CD4-positive, alpha-beta memory T cell (primary cell): Measurements from ENCODE around the gene AFDN. TPM values are rescaled to one million over a fixed set of nuclear protein-coding genes. Genes with fewer than 3 reads are reported as not detected.
A peak's percentile ranks its signal among the peaks of the same experiment; 100 is the strongest.

Source experiments
- CTCF ChIA-PET: fragments of 350-600 bp; sonication (Branson Sonifier 250); formaldehyde crosslinking; loops from one replicate; lab custom pipeline; 2021; ENCODE audit warnings: inconsistent platforms; ENCODE audit not compliant: partially characterized antibody; lab: Charles Lee
- POLR2A ChIA-PET: fragments of 350-600 bp; sonication (Branson Sonifier 250); formaldehyde crosslinking; loops from one replicate; lab custom pipeline; 2021; ENCODE audit not compliant: partially characterized antibody; lab: Charles Lee
- DNase-seq, 5 donors: peaks; one replicate each; pipeline versions ENCODE4 v3.0.0 to v3.0.0-alpha.2; 2020 to 2022; ENCODE audit warnings: mixed read lengths in 1 of 5
- H3K27ac ChIP-seq: one replicate; pipeline ENCODE4 v1.7.0; 2013; ENCODE audit warnings: low read depth, low read length
- H3K27me3 ChIP-seq: 2 replicates; pipeline ENCODE4 v1.7.0; 2013; ENCODE audit warnings: mild to moderate bottlenecking, low read length, moderate library complexity; ENCODE audit not compliant: insufficient read depth
- H3K36me3 ChIP-seq: 2 replicates; pipeline ENCODE4 v1.7.0; 2013; ENCODE audit warnings: mild to moderate bottlenecking, low read length, moderate library complexity; ENCODE audit not compliant: insufficient read depth
- H3K4me1 ChIP-seq: 2 replicates; pipeline ENCODE4 v1.7.0; 2013; ENCODE audit warnings: mild to moderate bottlenecking, low read length, moderate library complexity; ENCODE audit not compliant: insufficient read depth
- H3K4me3 ChIP-seq, 2 donors: one replicate each; pipeline ENCODE4 v1.7.0; 2013; ENCODE audit warnings: low read length in 2 of 2, mild to moderate bottlenecking in 1 of 2
- H3K9me3 ChIP-seq, 2 donors: one replicate each; pipeline ENCODE4 v1.7.0; 2013; ENCODE audit warnings: low read length in 2 of 2, control low read depth in 1 of 2; ENCODE audit not compliant: control insufficient read depth in 1 of 2
- H3K27ac Mint-ChIP-seq, 7 donors: one replicate each; pipeline ENCODE4 v1.8.0; 2020 to 2021; ENCODE audit warnings: mixed read lengths in 7 of 7, mild to moderate bottlenecking in 6 of 7, inconsistent platforms in 3 of 7, moderate library complexity in 3 of 7
- H3K27me3 Mint-ChIP-seq, 2 donors: one replicate each; pipeline ENCODE4 v1.8.0; 2020 to 2021; ENCODE audit warnings: mixed read lengths in 2 of 2
- H3K36me3 Mint-ChIP-seq, 2 donors: one replicate each; pipeline ENCODE4 v1.8.0; 2020 to 2021; ENCODE audit warnings: mixed read lengths in 2 of 2, inconsistent platforms in 1 of 2, mild to moderate bottlenecking in 1 of 2
- H3K4me1 Mint-ChIP-seq, 4 donors: one replicate each; pipeline ENCODE4 v1.8.0; 2020 to 2021; ENCODE audit warnings: mixed read lengths in 4 of 4, mild to moderate bottlenecking in 1 of 4
- H3K4me3 Mint-ChIP-seq, 8 donors: one replicate each; pipeline ENCODE4 v1.8.0; 2020 to 2021; ENCODE audit warnings: mixed read lengths in 8 of 8, mild to moderate bottlenecking in 7 of 8, moderate library complexity in 6 of 8, inconsistent platforms in 3 of 8
- H3K9me3 Mint-ChIP-seq, 8 donors: one replicate each; pipeline ENCODE4 v1.8.0; 2020 to 2021; ENCODE audit warnings: mixed read lengths in 8 of 8, mild to moderate bottlenecking in 5 of 8, inconsistent platforms in 3 of 8, moderate library complexity in 1 of 8
- intact Hi-C: fragments of 100-400 bp; cut with micrococcal nuclease; formaldehyde crosslinking; loops from one replicate; pipeline ENCODE4 v1.15.1; 2023
- polyA plus RNA-seq, 2 donors: library from polyadenylated mRNA; unstranded; fragments of 300-500 nt; fragmentation: Illumina TruSeq; gene quantifications; one replicate each; pipeline ENCODE4 v1.2.3, GENCODE V29; 2021
- total RNA-seq, 2 experiments: library from RNA; stranded (reverse); gene quantifications; one replicate each; pipeline ENCODE4 v1.2.3, GENCODE V29; 2021

AFDN gene
- total and polyA plus RNA-seq, 4 experiments from 2014 or later = 1.4 to 24.3 (median 15.3) TPM

GRCh38 chr6:167980911-167981580 lies 154.3 kb downstream of the AFDN start:
- Histone ChIP-seq H3K9me3 (no peaks in the 10 kb centered on the region), H3K4me1 (no peaks in the 10 kb centered on the region), H3K27ac (no peak overlapping the region), H3K4me3 (no peak overlapping the region), H3K36me3 (no peaks in the 10 kb centered on the region), H3K27me3 (no peaks in the 10 kb centered on the region)
- intact Hi-C loops = no loop called here
- Mint-ChIP-seq H3K27ac (no peak overlapping the region), H3K9me3 (peaks cover 0 to 5% (median 0%) of the 10 kb centered on the region in 8 donors), H3K27me3 (peaks cover 0 to 3% of the 10 kb centered on the region in 2 donors), H3K4me3 (peak overlapping the region in 1 of 8 donors; percentile 2), H3K36me3 (no peaks in the 10 kb centered on the region), H3K4me1 (peaks cover 0 to 2% (median 0%) of the 10 kb centered on the region in 4 donors)
- DNase-seq = no peak
- POLR2A ChIA-PET = no interaction called here
- CTCF ChIA-PET = no interaction called here

GRCh38 chr6:167981916-167982462 lies 155.3 kb downstream of the AFDN start:
- DNase-seq = no peak
- Mint-ChIP-seq H3K36me3 (no peaks in the 10 kb centered on the region), H3K4me3 (no peak overlapping the region), H3K9me3 (peaks cover 0 to 5% (median 0%) of the 10 kb centered on the region in 8 donors), H3K27ac (no peak overlapping the region), H3K27me3 (peaks cover 0 to 3% of the 10 kb centered on the region in 2 donors), H3K4me1 (peaks cover 0 to 2% (median 0%) of the 10 kb centered on the region in 4 donors)
- ChIA-PET POLR2A (no interaction called here), CTCF (no interaction called here)
- Histone ChIP-seq H3K9me3 (no peaks in the 10 kb centered on the region), H3K4me3 (no peak overlapping the region), H3K27ac (no peak overlapping the region), H3K27me3 (no peaks in the 10 kb centered on the region), H3K36me3 (no peaks in the 10 kb centered on the region), H3K4me1 (no peaks in the 10 kb centered on the region)
- intact Hi-C loops = no loop called here

GRCh38 chr6:167984144-167984719 lies 157.5 kb downstream of the AFDN start:
- no peak overlapping the region for H3K27ac ChIP-seq
- H3K4me1 Mint-ChIP-seq = peaks cover 0 to 2% (median 0%) of the 10 kb centered on the region in 4 donors
- H3K27me3 Mint-ChIP-seq = peaks cover 0 to 1% of the 10 kb centered on the region in 2 donors
- peaks cover 0 to 6% (median 0%) of the 10 kb centered on the region in 8 donors for H3K9me3 Mint-ChIP-seq
- H3K27me3 ChIP-seq = no peaks in the 10 kb centered on the region
- H3K4me3 Mint-ChIP-seq = no peak overlapping the region
- H3K36me3 ChIP-seq = no peaks in the 10 kb centered on the region
- ChIA-PET POLR2A (no interaction called here), CTCF (no interaction called here)
- H3K9me3 ChIP-seq = no peaks in the 10 kb centered on the region
- no peaks in the 10 kb centered on the region for H3K4me1 ChIP-seq
- no peaks in the 10 kb centered on the region for H3K36me3 Mint-ChIP-seq
- H3K4me3 ChIP-seq = no peak overlapping the region
- intact Hi-C loops = no loop called here
- DNase-seq = no peak
- no peak overlapping the region for H3K27ac Mint-ChIP-seq

- Mint-ChIP-seq H3K4me1 (peaks cover 0 to 2% (median 0%) of the 10 kb centered on the region in 4 donors), H3K27me3 (peaks cover 0 to 1% of the 10 kb centered on the region in 2 donors), H3K27ac (no peak overlapping the region), H3K4me3 (no peak overlapping the region), H3K36me3 (no peaks in the 10 kb centered on the region), H3K9me3 (peaks cover 0 to 6% (median 0%) of the 10 kb centered on the region in 8 donors)
- H3K9me3 ChIP-seq = no peaks in the 10 kb centered on the region
- H3K36me3 ChIP-seq = no peaks in the 10 kb centered on the region
- H3K4me3 ChIP-seq = no peak overlapping the region
- no peak overlapping the region for H3K27ac ChIP-seq
- ChIA-PET POLR2A (no interaction called here), CTCF (no interaction called here)
- DNase-seq = no peak
- intact Hi-C loops = no loop called here
- no peaks in the 10 kb centered on the region for H3K4me1 ChIP-seq
- no peaks in the 10 kb centered on the region for H3K27me3 ChIP-seq
Measured at GRCh38 chr6:167984876-167985604, 158.3 kb downstream of the AFDN start.

GRCh38 chr6:167985911-167986595 lies 159.3 kb downstream of the AFDN start:
- H3K36me3 ChIP-seq = no peaks in the 10 kb centered on the region
- no peaks in the 10 kb centered on the region for H3K27me3 ChIP-seq
- peaks cover 0 to 6% (median 0%) of the 10 kb centered on the region in 8 donors for H3K9me3 Mint-ChIP-seq
- no peak for DNase-seq
- H3K27ac ChIP-seq = no peak overlapping the region
- peaks cover 0 to 1% of the 10 kb centered on the region in 2 donors for H3K27me3 Mint-ChIP-seq
- CTCF ChIA-PET = no interaction called here
- no peaks in the 10 kb centered on the region for H3K36me3 Mint-ChIP-seq
- no peak overlapping the region for H3K4me3 ChIP-seq
- POLR2A ChIA-PET = no interaction called here
- peaks cover 0 to 2% (median 0%) of the 10 kb centered on the region in 4 donors for H3K4me1 Mint-ChIP-seq
- no peaks in the 10 kb centered on the region for H3K9me3 ChIP-seq
- no peak overlapping the region for H3K4me3 Mint-ChIP-seq
- no peak overlapping the region for H3K27ac Mint-ChIP-seq
- intact Hi-C loops = no loop called here
- H3K4me1 ChIP-seq = no peaks in the 10 kb centered on the region

- H3K9me3 ChIP-seq = no peaks in the 10 kb centered on the region
- peaks cover 0 to 1% of the 10 kb centered on the region in 2 donors for H3K27me3 Mint-ChIP-seq
- H3K9me3 Mint-ChIP-seq = peaks cover 0 to 6% (median 0%) of the 10 kb centered on the region in 8 donors
- H3K27ac Mint-ChIP-seq = no peak overlapping the region
- H3K4me1 Mint-ChIP-seq = peaks cover 0 to 2% (median 0%) of the 10 kb centered on the region in 4 donors
- no peak for DNase-seq
- H3K4me1 ChIP-seq = no peaks in the 10 kb centered on the region
- POLR2A ChIA-PET = no interaction called here
- no peak overlapping the region for H3K4me3 Mint-ChIP-seq
- H3K36me3 Mint-ChIP-seq = no peaks in the 10 kb centered on the region
- intact Hi-C loops = no loop called here
- H3K27ac ChIP-seq = no peak overlapping the region
- no peaks in the 10 kb centered on the region for H3K27me3 ChIP-seq
- H3K36me3 ChIP-seq = no peaks in the 10 kb centered on the region
- no peak overlapping the region for H3K4me3 ChIP-seq
- CTCF ChIA-PET = no interaction called here
Measured at GRCh38 chr6:167987396-167988153, 160.9 kb downstream of the AFDN start.
